HG02798 (cell line): ENCODE results near the gene PRSS21.

Experiments
- ATAC-seq: cut with Tn5 transposase; IDR thresholded peaks from one replicate; pipeline ENCODE4 v1.9.1; 2021; ENCODE audit warnings: mild to moderate bottlenecking; ENCODE audit not compliant: unreplicated experiment, poor library complexity

PRSS21 gene

GRCh38 chr16:2839650-2840450 is 22.8 kb downstream of the PRSS21 start:
- no peak for ATAC-seq

DNA sequence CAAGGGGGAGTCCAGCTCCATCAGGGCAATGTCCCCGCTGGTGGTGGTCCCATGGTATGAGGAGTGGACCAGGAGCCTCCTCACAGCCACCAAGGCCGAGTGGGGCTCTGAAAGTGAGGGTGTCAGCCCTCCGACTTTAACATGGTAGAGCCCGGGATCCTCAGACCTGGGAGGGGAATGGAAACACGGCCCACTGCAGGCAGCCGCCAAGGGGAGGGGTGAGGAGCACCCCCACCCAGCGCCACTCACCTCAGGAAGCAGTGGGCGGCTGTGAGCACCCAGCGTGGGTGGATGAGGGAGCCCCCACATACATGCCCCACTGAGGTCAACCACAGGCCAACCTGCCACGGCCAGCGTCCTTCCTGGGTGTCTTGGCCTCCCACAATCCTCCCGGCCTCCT is 23.9 kb downstream of the PRSS21 start:
- no peak for ATAC-seq

GRCh38 chr16:2841606-2842339 is 24.7 kb downstream of the PRSS21 start:
- no peak for ATAC-seq

DNA sequence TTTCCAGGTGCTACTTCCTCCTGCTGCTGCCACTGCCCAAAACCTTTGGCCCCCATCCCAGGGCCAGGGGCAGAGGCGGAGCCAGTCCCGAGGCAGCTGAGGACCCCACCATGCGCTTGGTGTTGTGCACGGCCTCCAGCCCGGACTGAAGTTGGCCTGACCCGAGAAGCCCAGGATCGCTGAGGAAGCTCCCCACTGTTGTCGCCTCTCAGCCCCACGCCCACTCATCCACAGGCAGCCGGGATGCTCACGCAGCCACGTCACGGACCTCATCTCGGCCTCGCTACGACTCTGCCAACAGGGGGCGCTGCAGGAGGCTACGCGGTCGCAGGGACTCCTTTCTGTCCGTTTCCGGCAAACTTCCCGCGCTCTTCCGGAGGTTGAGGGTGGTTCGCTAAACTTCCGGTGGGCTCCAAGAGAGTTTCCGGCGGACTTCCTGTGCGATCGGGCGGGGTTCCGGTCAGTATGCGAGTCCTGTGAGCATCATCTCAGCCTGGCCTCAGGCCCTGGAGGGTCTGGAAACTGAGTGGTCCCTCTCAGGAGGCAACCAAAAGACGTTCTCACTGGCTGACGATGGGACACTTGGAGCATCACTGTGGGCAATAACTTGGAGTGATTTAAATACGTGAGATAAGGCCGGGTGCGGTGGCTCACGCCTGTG is 25.4 kb downstream of the PRSS21 start:
- ATAC-seq, result no peak

GRCh38 chr16:2843526-2843925 is 26.5 kb downstream of the PRSS21 start:
- no peak for ATAC-seq

DNA sequence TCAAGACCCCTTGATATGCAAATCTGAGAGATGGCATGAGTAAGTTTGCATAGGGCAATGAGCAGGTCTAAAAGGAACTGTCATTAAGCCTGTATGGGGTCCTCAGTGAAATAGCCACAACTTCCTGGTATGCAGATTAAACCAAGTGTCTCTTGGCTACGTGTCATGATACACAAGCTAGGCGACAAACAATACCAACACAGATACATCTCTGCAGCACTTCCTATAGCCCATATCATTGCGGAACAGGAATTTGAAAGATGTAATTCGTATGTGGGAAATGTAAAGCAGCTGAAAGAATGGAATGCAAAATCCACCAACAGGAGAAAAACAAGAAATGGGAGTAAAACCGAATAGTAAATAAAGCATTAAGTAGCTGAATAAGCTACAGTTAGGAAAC is 28.1 kb downstream of the PRSS21 start:
- ATAC-seq, result no peak

DNA sequence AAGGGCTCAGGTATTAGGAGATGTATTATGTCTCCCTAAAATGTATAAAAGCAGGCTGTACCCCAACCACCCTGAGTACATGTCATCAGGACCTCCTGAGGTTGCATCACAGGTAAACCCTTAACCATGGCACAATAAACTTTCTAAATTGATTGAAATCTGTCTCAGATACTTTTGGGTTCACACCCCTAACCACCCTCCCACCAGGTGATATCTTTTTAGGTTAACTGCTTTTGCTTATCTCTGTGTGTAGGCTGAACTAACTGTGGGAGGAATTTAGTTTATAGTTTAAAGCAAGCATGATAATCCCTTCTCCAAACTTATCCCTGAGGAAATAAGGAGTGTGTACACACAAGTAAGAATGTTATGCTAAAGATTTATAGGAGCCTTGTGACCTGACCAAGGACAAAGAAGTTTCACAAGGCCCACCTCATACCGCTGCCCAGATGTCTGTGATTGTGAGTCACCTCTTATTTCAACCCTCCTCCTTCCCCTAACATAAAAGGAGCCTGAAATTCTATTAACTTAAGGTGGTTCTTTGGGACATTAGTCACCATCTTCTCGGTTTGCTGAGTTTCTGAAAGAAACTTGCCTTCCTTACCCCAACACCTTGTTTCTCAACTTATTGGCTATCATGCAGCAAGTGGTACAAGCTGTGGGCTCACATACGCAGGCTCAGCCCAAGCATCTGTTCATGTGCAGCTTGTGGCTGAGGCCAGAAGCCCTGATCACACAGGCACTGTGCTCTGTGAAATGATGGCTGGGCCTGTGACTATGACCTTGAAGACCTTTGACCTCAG is 29.7 kb downstream of the PRSS21 start:
- ATAC-seq, result no peak

DNA sequence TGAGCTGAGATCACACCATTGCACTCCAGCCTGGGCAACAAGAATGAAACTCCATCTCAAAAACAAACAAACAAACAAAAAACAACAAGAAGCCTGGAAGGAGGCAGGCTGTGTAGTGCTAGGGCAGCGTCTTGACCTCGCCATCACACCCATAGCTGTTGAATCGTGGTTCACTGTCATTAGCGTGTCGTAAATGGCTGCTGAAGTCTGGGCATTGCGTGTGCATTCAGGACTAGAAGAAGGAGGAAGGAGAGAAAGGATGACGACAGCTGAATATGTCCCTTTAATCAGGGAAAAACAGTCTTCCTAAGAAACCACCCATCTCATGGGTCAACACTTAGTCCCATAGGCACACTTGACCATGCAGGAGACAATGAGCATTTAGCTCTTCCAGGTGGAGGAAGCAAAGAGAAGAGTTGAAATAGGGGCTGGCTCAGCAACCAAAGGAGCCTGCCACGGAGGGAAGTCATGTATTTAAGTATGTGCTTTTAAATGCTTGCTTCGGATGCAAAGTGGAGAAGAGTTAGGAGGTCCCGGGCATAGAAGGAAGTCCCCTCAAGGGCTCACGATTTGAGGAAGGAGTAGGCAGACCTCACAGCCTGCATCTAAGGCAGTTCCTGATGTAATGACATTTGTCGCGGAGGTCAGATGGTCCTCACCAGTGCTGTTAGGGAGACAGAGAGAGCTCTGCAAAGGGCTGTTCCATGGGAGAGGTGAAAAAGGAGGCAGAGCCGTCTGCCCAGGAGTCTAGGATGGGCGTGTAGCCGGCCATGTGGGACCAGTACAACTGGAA is 32.1 kb downstream of the PRSS21 start:
- no peak for ATAC-seq

- ATAC-seq, result no peak
These were observed 35.1 kb downstream of the PRSS21 start for GRCh38 chr16:2852003-2852730.

DNA sequence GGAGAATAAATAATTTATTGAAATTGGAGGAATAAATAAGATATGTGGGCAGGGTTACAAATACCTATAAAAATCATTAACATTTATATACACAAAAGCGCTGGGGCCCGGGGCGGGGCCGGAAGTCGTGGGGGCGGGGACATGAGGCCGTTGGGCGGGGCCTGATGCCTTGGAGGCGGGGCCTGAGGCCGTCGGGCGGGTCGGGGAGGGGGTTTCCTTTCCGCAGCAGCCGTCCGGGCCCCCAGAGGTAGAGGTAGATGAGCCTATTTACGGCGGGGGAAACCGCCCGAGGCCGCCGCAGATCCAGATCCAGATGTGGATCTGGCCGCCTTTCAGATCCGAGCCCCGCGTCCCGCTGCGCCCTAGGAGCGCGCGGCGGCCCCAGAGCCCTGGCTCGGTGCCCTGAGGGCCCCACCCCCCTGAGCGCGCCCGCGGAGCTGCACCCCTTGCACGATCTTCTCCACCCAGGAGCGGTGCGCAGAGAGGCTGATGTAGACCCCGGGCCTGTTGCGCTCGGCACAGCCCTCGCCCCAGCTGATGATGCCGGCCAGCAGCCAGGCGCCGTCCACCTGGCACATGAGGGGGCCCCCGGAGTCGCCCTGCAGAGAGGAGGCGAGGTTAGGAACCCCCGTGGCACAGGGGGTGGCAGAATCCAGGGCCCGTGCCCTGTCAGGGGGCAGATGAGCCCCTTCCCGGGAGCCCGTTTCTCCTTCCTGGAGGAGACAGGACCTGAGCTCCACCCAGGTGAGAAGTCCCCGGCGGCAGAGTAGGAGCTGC is 35.9 kb downstream of the PRSS21 start:
- ATAC-seq, result no peak

DNA sequence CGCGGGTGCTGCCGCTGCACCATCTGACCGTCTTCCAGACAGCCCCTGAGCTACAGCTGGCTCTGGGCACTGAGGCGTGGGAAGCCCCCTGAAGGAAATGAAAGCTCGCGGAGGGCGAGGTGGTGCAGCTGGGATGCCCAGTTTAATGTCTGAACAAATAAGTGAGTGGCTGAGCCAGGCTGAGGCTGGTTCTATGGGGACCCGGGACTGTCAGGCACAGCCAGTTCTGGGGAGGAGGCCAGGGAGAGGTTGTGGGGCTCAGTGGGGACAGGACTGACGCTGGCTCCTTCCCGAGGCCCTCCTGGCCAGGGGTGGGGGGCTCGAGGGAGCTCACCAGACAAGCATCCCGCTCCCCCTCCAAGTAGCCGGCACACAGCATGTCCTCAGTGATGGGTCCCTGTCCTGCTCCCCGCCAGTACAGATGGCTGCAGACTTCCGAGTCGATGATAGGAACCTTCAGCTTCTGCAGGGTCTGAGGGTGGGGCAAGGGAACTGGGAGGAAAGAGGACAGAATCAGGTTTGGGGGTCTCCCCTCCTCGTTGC is 36.6 kb downstream of the PRSS21 start:
- no peak for ATAC-seq

- ATAC-seq, result no peak
These were observed 37.8 kb downstream of the PRSS21 start for GRCh38 chr16:2854700-2855309.

GRCh38 chr16:2855536-2855935 is 38.5 kb downstream of the PRSS21 start:
- no peak for ATAC-seq

DNA sequence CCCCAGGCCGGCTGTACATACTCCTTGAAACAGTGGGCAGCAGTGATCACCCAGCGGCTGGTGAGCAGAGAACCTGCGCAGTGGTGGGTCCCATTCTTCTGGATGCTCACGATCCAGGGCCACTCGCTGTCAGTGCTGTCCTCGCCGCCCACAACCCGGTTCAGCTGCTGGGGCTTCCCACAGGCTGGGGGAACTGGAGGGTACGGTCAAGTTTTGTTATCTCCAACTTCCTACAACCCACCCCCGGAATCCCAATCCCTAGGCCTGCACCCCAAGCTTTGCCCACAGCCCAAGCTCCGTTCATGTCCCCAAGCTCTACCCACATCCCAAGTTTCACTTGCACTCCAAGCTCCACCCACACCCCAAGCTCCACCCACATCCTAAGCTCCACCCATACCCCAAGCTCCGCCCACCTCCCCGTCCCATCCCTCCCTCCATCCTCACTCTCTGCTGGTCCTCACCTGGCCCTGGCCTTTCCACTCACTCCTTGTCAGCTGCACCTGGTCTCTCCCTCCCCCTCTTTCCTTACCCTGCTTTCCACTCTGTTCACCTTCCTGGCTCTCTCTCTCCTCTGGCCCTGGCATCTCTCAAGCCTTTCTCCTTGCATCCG is 39.1 kb downstream of the PRSS21 start:
- no peak for ATAC-seq

DNA sequence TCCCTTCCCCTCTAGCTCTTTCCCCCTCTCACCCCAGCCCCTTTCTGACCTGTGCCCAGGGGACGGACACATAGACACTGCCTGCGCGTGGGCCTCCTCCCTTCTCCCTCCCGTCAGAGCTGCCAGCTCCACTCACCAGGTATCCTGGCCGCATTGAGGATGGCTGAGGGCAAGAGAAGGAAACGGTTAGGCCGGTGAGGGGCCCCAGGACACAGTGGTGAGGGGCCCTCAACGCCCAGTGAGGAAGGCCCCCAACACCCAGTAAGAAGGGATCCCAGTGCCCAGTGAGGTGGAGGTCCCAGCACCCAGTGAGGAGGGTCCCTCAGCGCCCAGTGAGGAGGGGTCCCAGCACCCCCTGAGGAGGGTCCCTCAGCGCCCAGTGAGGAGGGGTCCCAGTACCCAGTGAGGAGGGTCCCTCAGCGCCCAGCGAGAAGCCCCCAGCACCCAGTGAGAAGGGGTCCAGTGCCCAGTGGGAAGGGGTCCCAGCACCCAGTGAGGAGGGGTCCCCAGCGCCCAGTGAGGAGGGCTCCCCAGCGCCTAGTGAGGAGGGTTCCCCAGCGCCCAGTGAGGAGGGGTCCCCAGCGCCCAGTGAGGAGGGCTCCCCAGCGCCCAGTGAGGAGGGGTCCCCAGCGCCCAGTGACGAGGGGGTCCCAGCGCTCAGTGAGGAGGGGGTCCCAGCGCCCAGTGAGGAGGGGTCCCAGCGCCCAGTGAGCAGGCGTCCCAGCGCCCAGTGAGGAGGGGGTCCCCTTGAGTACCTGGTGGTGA is 39.8 kb downstream of the PRSS21 start:
- ATAC-seq, result no peak

DNA sequence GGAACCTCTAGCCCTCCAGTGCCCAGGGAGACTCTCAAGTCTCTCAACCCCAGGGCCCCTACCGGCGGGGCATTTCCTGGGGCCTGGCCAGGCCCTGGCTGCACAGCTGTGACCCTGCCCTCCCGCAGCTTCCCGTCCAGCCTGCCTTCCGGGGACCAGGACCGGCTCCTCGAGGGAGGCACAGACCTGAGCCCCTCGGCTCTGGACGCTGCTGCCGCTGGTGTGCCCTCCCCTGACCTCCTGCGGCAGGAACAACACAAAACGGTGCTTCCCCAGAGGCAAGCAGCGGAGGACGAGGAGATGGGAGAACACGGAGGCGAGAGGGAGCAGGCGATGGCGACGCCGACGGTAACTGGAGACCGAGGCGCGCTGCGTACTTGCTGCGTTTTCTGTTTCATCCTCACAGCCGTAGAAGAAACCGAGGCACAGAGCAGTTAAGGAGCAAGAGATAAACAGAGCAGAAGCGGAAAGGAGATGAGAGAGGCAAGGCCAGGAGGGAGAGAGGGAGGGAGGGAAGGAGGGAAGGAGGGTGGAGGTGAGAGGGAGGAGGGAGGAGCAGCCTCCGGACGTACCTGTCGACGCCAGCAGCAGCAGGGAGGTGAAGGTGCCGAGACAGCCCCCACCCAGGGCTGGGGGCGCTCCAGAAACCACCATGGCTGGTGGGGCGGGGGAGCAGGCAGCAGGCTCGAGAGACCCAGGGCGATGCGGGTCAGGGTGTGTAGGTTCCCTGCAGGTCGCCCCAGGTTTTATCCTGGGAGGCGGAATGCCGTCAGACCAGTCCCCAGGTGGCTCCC is 40.6 kb downstream of the PRSS21 start, which contains the start of gene PRSS22:
PRSS22 (minus strand) TSS at position 720 of the 794 bp plus-strand sequence; CDS start at position 654, 66 bp downstream.
- ATAC-seq, result no peak
